NCI-H146 treated with DMSO at 0.1 percent for 48 hours (cell line): ENCODE results near the gene ANKFN1.
"Not testable (repeated sequence)": the region's sequence is repeated elsewhere in the genome, so short reads cannot be mapped to it uniquely, and the experiment has no call there.

Source experiments
- DNase-seq: peaks from one replicate; lab custom pipeline; 2025; ENCODE audit not compliant: unreplicated experiment; lab: John Stamatoyannopoulos, UW

ANKFN1 gene

DNA sequence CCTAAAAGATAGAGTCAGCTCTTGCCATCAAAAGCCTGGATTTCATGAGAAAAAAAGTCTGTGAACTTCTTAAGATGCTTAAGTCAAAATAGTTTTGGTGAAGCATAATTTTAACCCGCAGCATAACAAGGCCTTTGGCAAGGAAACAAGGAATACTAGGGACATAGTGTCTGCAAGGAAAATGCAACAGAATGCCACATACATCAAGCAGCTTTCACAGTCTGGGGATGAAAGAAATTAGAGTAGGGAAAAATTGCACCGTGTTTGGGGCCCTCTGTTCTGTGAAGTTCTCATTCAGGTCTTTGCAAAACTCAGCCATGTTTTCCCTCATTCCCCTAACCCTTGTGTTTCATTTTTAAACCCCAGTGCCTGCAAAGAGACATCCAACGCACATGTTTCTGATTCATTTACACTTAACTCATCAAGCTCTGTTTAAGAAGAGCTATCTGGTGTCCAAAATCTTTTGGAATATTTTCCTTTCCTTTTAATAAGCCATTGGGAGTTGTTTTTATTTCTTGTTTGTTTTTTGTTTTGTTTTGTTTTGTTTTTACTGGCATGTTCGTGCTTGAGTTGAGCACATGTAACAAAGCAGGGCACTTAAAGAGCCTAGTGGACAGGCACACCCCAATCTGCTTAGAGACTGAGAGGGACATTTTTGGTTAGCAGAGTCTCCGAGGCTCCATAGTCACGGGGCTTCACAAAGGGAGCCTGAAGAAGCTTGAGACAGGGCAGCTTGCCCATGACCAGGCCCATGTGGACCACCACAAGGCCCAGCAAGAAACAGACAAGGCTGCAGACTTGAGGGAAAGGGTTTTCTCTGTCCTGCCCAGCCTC is 116.5 kb downstream of the ANKFN1 start:
- no peak for DNase-seq

DNA sequence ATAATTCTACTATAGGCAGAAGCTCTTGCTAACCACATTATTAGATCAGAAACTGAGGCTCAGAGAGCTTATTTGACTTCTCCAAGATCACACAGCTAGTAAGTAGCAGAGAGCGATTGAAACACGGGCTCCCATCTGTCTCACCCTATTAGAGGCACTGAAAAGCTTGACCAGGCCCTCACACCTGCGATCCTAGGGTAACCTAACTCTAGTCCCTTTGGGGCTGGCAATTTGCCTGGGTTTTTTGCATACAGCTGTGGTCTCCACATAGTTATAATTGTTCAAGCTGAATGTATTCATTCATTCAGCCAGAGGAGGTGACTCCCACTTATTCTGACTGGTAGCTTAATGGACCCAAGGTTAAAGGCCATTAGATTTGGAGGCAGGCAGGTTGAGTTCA is 121.2 kb downstream of the ANKFN1 start:
- DNase-seq = no peak

DNA sequence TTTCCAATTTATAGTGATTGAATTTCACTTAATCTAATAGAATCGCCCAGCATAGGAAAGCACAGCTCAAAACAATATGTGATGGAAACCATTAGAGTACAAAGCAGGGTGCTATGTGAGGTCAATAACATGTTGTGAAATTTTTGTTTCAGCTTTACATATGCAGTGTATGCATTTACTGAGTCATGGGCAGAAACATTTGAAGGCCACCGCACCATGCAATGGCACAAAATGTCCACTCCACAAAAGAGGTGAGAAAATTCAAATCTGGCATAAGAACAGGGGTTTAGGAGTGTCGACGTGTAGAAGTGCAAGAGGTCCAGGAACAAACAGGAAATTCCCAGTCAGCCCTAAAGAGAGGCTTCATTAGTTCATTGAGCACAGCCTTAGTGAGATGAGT is 131.2 kb downstream of the ANKFN1 start:
- no peak for DNase-seq

DNA sequence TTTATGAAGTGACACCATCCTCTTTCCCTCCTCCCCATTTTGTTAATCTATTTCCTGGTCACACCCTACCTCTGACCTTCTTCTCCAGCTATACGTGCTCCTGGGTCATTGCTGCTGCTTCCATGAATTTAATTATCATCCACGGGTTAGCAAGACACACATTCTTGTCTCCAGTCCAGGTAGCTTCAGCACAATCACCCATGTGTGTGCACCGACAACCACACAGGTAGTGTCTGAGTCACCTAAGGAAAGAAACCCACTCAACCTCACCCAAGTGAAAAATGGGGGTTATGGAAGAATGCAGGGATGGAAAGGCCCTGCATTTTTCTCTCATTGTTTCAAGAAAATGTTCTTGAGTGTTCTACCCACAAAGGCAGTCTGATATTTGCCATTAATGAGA is 135.5 kb downstream of the ANKFN1 start:
- DNase-seq = not testable (repeated sequence)

DNA sequence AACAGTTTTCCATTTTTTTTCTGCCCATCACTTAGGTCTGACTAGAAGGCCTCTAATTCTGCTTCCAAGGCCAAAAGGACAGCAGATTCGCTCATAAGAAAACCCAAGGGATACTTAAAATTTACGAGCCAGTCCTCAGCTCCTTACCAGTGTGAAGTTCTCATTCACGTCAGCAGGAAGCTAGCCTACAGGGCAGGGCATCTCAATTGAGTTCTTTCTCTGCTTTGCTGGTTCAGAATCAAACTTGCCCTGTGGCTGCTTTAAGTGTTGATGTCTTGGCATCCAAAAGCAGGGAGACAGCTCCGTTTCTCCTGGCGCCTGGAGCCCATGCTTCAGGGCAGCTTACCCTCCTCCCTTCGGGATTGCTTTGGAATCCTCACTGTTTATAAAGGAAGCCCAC is 136.0 kb downstream of the ANKFN1 start:
- DNase-seq = no peak

DNA sequence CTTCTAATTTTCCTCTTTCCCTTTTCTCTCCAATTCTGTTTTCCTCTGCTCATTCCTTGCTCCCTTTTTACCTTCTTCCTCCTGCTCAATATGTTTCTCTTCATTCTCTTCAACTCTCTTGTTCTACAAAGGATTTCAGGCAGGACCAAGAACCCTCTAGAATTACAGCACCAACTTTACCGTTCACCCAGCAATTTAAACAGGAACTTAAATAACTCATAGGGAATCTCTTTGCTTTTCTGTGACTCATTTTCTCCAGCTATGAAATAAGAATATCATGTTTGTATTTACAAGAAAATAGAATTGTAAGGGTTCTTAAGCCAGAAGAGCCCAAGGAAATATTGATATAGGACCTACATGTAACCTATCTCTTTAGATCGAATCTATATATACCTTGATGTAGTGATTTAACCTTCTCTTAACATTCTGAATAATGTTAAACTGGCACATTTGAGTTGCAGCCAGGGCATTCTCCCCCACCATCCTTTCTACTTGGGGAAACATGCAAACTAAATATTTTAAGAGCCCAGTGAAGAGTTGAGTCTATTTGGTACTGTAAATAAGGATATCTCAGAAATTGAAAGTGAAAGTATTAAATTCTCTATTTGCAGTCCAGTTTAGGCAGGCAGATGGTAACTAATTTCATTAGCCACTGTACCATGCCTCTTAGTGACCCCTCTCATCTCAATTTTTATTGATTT is 137.0 kb downstream of the ANKFN1 start:
- DNase-seq = no peak

DNA sequence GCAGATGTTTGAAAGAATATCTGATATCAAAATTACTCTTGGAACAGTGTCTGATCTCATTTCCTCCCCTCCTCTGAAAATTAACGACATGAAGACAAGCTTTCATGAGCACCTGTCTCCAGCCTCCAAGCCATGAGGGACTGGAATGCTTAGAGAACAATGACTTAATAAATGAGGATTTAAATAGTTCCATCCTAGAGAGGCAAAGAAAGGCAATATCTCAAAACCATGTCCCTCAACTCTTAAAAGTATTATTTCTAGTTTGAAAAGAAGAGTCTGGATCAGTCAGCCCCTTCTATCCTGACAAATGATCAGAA is 137.5 kb downstream of the ANKFN1 start:
- DNase-seq = no peak

DNA sequence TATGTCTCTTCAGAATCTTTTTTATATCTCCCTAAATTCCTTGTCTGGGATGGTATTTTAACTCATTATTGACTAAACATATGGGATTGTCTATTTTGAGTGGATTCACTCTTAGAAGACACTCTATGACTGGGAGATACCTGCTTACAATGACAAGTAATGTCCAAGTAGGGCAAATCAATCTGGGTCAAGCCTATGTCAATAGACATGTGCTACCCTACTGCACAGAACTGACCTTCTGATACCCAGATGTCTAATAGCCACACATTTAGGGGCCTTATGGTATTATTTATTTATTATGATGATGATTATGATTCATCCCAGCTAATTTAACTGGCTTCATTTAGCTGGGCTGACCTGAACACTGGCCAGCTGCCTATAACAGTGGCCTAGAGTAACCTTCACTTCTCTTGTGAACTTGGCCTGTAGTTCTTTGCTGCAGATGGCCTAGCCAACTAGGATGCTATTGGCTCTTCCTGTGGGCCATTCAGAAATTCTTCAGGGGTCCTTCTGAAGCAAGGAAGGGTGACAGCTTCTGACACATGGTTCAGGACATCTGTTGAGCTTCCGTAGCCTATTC is 138.0 kb downstream of the ANKFN1 start:
- DNase-seq = no peak

DNA sequence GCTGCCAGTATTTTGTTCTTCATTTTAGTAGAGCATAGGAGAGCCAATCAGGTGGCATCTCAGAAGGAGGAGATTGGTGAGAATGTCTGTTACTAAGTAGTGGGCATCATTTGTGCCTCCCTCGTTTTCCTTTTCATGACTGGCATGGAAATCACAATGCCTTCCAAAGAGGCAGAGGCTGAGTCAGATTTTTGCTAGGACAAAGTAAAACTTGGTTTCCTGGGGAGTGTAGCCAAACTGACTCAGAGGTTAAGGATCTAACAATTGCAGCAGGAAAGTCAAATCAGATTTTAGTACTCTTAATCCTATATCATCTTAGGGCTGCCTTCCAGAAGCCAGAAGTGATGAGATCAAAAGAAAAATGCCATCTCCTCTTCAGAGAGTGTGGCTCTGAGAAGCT is 138.7 kb downstream of the ANKFN1 start:
- no peak for DNase-seq

DNA sequence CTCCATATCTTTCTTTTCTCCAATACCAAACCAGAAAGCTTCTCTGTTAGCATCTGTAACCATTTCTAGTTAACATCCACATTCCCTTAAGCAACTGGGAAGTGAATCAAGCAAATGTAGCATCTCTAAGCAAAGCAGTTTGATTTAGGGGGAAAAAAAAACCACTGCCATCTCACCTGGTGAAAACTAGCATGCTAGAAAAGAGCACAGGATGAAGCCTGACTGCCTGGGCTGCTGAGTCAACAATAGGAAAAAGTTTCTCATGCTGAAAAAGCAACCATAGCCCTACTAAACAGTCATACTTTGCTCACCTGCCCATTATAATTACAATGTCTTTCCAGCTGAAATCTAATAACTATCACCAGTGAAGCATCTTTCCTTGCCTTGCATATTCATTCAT is 139.3 kb downstream of the ANKFN1 start:
- DNase-seq = no peak

DNA sequence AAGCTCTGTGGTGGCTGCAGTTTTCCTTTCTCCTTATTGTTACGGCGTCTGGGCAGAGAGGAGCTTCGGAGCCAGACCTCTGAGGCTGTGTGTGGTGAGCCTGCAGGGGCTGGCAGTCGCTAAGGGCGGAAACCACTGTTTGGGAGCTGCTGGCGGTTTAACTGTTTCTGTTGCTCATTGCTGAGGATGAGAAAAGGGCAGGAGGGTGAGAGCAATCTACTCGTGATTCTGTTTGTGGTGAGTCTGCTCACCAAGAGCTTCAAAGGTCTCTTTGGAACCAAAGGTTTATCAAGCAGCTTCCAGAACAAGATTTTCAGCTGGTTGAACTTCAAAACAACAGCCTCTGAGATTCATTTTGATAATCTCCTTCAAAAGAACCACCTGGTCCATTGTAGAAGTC is 143.9 kb downstream of the ANKFN1 start:
- no peak for DNase-seq

DNA sequence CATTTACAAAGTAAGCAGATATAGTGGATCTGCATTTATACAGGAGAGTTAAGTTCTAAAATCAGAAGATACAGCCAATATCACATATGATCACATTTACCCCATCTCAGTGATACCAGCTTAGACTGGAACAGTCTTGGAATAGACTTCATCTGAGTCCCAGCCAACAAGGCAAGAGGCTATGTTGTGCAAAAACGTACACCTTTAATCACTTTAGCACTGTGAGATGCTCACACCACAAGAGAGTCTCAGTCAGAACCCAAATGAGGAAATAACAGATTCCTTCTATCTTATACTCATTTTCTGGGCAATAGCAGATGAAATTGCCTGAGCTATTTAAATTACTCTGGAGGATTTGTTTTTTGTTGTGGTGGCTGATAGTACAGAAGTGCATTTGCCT is 145.6 kb downstream of the ANKFN1 start:
- no peak for DNase-seq

DNA sequence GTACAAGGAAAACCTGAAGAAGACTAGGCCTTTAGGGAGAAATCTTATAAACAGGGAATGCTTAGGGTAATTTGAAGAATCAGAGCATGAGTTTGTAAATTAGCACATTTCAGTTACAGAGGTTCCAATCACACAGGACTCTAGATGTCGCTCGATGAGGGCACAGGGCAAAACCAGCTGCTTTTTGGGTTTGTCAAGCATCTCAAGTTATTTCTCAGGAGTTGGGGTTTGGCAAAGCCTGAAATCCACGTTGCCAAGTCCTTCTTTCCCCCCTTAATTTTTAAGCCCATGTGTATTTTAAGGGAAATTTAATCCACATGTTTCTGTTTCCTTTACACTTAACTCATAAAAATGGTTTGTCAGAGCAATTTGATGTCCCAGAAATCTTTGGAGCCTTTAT is 146.9 kb downstream of the ANKFN1 start:
- DNase-seq = no peak

DNA sequence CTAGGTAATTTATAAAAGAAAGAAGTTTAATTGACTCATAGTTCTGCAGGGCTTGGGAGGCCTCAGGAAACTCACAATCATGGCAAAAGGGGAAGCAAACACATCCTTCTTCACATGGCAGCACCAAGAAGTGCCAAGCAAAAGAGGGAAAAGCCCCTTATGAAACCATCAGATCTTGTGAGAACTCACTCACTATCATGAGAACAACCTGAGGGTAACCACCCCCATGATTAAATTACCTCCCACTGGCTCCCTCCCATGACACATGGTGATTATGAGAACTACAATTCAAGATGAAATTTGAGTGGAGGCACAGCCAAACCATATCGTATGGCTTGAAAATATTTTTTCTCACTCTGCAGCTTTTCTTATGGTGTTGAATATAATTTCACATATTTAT is 151.7 kb downstream of the ANKFN1 start:
- DNase-seq = no peak

DNA sequence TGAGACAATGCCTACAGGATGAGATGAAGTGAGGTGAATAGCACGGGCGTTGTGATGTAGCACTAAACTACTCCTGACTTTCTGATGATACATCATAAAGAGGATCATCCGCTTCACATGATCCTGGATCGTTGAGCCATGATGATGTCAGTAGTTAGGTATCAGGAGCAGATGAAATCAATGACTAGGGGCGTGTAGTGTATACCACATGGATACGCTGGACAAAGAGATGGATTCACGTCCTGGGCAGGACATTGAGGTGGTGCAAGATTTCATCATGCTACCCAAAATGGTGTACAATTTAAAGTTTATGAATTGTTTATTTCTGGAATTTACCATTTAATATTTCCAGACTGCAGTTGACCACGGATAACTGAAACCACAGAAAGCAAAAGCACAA is 156.6 kb downstream of the ANKFN1 start:
- DNase-seq = no peak

DNA sequence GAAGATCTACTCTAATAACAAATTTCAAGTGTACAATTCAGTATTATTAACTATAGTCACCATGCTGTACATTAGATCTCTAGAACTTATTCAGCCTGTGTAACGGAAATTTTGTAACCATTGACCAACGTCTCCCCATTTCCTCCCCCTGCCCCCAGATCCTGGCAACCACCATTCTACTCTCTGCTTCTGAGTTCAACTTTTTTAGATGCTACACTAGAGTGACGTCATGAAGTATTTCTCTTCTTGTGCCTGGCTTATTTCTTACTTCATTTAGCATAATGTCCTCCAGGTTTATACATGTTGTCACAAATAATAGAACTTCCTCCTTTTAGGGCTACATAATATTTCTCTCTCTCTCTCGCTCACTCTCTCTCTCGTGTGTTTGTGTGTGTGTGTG is 157.5 kb downstream of the ANKFN1 start:
- DNase-seq = no peak

DNA sequence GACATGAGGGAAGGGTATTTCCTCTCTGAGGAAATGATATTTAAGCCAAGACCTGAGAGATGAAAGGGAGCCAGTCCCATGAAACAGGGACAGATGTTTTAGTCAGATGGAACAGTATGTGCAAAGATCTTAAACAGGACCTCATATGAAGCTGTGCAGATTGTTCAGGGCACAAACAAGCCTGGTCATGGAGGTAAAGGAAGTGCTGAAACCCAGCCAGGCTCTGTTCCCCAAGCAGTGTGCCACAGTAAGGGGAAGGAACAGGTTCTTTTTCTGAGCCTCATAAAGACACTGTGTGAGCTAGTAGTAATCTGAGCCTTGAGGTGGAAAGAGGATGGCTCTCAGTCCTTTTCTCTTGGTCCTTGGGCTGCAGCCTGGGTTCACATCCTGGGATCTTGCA is 159.9 kb downstream of the ANKFN1 start:
- DNase-seq = no peak

DNA sequence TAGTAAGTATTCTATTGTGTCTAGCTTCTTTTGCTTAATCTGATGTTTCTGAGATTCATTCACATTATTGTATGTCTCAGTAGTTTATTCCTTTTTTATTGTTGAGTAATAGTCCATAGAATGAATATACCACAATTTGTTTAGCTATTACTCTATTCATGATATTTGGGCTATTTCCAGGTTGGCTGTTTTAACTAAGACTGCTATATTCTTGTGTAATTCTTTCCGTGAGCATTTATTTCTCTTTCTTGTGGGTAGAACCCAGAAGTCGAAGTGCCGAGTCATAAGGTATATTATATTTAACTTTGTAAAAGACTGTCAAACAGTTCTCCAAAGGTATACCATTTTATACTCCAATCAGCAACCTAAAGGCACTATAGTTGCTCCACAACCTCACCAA is 160.8 kb downstream of the ANKFN1 start:
- DNase-seq = no peak

DNA sequence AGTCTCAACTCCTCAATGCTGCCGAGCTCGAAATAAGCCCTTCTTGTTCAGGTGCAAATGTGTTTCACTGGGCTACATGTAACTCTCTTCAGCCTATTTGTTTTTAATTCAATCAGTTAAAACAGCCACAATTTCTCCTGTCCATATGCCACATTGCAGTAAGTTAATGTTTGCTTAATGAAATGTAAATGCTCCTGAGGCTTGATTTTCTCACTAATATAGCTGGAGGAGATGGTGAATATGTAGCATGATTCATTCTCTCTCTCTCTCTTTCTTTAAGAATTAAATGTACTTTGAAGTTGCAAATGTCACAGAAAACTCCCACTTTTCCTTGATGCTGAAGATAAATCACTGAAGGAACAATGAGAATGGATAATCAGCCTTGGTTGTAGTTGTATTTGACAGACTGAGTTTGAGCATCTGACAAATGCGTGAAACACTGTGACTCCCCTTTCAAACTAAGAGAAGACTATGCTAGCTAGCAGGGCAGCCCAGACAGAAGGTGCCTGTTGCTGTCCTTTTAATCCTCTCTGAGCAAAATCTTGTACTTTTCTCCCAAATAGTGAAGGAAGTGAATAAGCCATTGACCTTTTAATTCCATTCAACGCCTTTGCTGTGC is 161.8 kb downstream of the ANKFN1 start:
- DNase-seq = no peak

DNA sequence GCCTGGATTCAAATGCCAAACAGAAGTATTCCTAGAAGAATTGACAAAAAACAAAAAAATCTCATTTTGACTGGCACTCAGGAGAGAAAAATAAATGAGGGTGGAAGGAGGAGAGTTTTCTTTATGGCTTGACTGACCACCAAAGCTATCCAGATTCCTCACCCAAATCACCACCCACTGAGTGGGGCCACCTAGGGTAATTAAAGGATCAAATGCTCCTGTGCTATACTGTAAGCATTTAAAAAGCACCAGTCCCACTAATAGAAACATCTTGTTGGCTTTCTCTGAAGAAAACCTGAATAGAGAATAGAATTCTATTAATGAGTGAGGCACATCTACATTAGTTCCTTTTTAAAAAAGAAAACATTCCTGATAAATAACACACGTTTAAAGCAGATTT is 163.3 kb downstream of the ANKFN1 start:
- no peak for DNase-seq

DNA sequence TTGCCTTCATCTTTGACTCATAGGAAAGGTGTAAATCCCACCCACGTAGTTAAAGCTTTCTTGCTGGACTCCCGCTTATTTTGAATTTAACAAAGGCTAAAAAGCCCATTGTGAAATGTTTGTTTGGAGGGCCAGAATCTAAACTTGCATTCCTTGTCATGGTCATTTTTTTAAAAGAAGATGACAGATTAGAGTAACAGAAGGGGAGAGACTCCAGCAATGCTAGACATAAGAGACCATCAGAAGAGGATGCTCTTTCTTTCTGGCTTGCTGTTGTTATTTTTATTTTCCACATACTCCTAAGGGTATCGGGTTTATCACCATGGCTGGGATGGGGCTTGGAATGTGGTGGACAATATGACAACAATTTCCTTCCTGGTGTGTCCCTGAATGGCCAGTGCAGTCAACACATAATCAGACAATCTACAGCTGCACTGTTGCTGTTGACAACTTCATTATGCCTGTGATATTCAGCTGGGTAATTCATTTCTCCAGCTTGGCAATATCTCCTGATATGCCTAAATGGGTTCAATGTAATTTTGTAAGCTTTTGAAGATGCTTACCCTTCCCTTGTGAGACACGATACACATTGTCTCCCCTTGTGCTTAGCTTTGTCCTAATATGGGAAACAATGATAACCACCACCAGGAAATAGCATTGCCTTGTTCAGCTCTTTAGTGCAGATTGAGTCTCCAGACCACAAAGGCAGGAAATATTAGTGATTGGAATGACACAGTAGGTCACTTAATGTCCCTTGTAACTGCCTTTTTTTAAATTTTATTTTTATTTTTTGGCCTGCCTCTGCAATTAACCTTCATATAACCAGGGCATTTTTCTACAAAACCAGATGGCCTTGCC is 164.3 kb downstream of the ANKFN1 start:
- DNase-seq = no peak
